DND-41 (cell line): ENCODE data around the gene NPC1L1.

Source experiments
- ATAC-seq: fragments of 200-7000 bp; cut with Tn5 transposase; 3 replicates; pipeline ENCODE4 v1.9.1; 2021; ENCODE audit warnings: low read depth; ENCODE audit not compliant: insufficient read depth
- DNase-seq: peaks from one replicate; pipeline ENCODE4 v3.0.0-alpha.2; 2020
- H2AFZ ChIP-seq: 2 replicates; pipeline ENCODE4 v1.6.0; 2012; ENCODE audit warnings: low read depth, low read length
- H3K27ac ChIP-seq: 2 replicates; pipeline ENCODE4 v1.5.1; 2012; ENCODE audit warnings: low read length, inconsistent platforms
- H3K27me3 ChIP-seq: fragments of 200-600 bp; sonication (generic); 2 replicates; pipeline ENCODE4 v1.6.0; 2012; ENCODE audit warnings: low read length, mild to moderate bottlenecking, inconsistent platforms; ENCODE audit not compliant: insufficient read depth, poor library complexity
- H3K36me3 ChIP-seq: 2 replicates; pipeline ENCODE4 v1.5.1; 2012; ENCODE audit warnings: low read length, inconsistent platforms; ENCODE audit not compliant: insufficient read depth
- H3K4me1 ChIP-seq: 2 replicates; pipeline ENCODE4 v1.5.1; 2012; ENCODE audit warnings: mild to moderate bottlenecking, low read length; ENCODE audit not compliant: insufficient read depth
- H3K4me2 ChIP-seq: 2 replicates; pipeline ENCODE4 v1.6.0; 2012; ENCODE audit warnings: mild to moderate bottlenecking, moderate library complexity, low read length, inconsistent platforms; ENCODE audit not compliant: insufficient read depth
- H3K4me3 ChIP-seq, 2 experiments: fragments of 200-600 bp in 1 of 2; shearing (Covaris generic) in 1 of 2; 2 replicates each; pipeline ENCODE4 v1.5.1; 2012 to 2016; ENCODE audit warnings: inconsistent platforms in 2 of 2, low read length in 2 of 2, mild to moderate bottlenecking in 2 of 2, low read depth in 1 of 2, moderate library complexity in 1 of 2
- H3K79me2 ChIP-seq: 2 replicates; pipeline ENCODE4 v1.6.0; 2012; ENCODE audit warnings: low read length, inconsistent platforms; ENCODE audit not compliant: insufficient read depth
- H3K9ac ChIP-seq: 2 replicates; pipeline ENCODE4 v1.6.0; 2012; ENCODE audit warnings: low read depth, mild to moderate bottlenecking, inconsistent platforms, low read length, moderate library complexity
- H3K9me3 ChIP-seq: 2 replicates; pipeline ENCODE4 v1.5.1; 2012; ENCODE audit warnings: low read length, moderate library complexity, mild to moderate bottlenecking, inconsistent platforms; ENCODE audit not compliant: insufficient read depth, severe bottlenecking
- H4K20me1 ChIP-seq: 2 replicates; pipeline ENCODE4 v1.6.0; 2012; ENCODE audit warnings: low read length; ENCODE audit not compliant: insufficient read depth
- CTCF ChIP-seq: IDR thresholded peaks from 2 replicates; pipeline ENCODE4 v1.5.1; 2012; ENCODE audit warnings: borderline replicate concordance, low read length, moderate library complexity, mild to moderate bottlenecking; ENCODE audit not compliant: poor library complexity, severe bottlenecking; ENCODE audit errors: extremely low read depth
- EZH2 ChIP-seq: IDR thresholded peaks from 3 replicates; pipeline ENCODE4 v1.6.1; 2012; ENCODE audit warnings: borderline replicate concordance, low read depth, mild to moderate bottlenecking, moderate library complexity, low read length, inconsistent platforms; ENCODE audit not compliant: severe bottlenecking

The NPC1L1 gene

GRCh38 chr7:44471436-44471835 is 69.7 kb downstream of the NPC1L1 start:
- no peaks in the 10 kb centered on the region for H3K27me3 ChIP-seq
- no peak for ATAC-seq
- H3K9ac ChIP-seq, result no peak overlapping the region
- H4K20me1 ChIP-seq, result peaks cover 59% of the 10 kb centered on the region
- H3K79me2 ChIP-seq, result peaks cover 15% of the 10 kb centered on the region
- no peak for DNase-seq
- H3K4me3 ChIP-seq, result no peak overlapping the region
- H3K4me1 ChIP-seq, result no peaks in the 10 kb centered on the region
- no peaks in the 10 kb centered on the region for H3K9me3 ChIP-seq
- no peak overlapping the region for H2AFZ ChIP-seq
- no peak overlapping the region for H3K4me2 ChIP-seq
- TF ChIP-seq CTCF, result no peak
- H3K36me3 ChIP-seq, result peaks cover 67% of the 10 kb centered on the region
- no peak overlapping the region for H3K27ac ChIP-seq

GRCh38 chr7:44470628-44471245 is 70.4 kb downstream of the NPC1L1 start:
- H3K9me3 ChIP-seq, result no peaks in the 10 kb centered on the region
- no peak overlapping the region for H3K27ac ChIP-seq
- H3K4me1 ChIP-seq, result no peaks in the 10 kb centered on the region
- no peak overlapping the region for H2AFZ ChIP-seq
- H3K79me2 ChIP-seq, result peaks cover 15% of the 10 kb centered on the region
- H3K9ac ChIP-seq, result no peak overlapping the region
- H3K27me3 ChIP-seq, result no peaks in the 10 kb centered on the region
- H3K4me3 ChIP-seq, result no peak overlapping the region
- TF ChIP-seq EZH2 (no peak), CTCF (no peak)
- H4K20me1 ChIP-seq, result peaks cover 60% of the 10 kb centered on the region
- no peak overlapping the region for H3K4me2 ChIP-seq
- no peak for ATAC-seq
- no peak for DNase-seq
- peaks cover 67% of the 10 kb centered on the region for H3K36me3 ChIP-seq

- H3K4me3 ChIP-seq, result no peak overlapping the region
- peaks cover 72% of the 10 kb centered on the region for H3K36me3 ChIP-seq
- no peak overlapping the region for H3K9ac ChIP-seq
- no peak overlapping the region for H3K4me2 ChIP-seq
- no peaks in the 10 kb centered on the region for H3K4me1 ChIP-seq
- DNase-seq (no peak), ATAC-seq (no peak)
- TF ChIP-seq EZH2 (no peak), CTCF (no peak)
- H3K27me3 ChIP-seq, result no peaks in the 10 kb centered on the region
- H3K79me2 ChIP-seq, result peaks cover 19% of the 10 kb centered on the region
- H2AFZ ChIP-seq, result no peak overlapping the region
- H4K20me1 ChIP-seq, result peaks cover 66% of the 10 kb centered on the region
- no peaks in the 10 kb centered on the region for H3K9me3 ChIP-seq
- H3K27ac ChIP-seq, result no peak overlapping the region
These were observed 71.0 kb downstream of the NPC1L1 start for GRCh38 chr7:44470135-44470479.
